ENCODE measurements around the gene PRKRIP1.

GRCh38 chr7:102400360-102400759, 4.2 kb downstream of the PRKRIP1 start:
- TF ChIP-seq JUND (IDR thresholded peaks at IDR 0.05) (no peak), MAX (IDR thresholded peaks at IDR 0.05) (no peak), CTCF (IDR thresholded peaks at IDR 0.05; ENCODE audit: low read depth, low read length, missing input control) (no peak), RAD21 (IDR thresholded peaks at IDR 0.05) (no peak), ATF3 (IDR thresholded peaks at IDR 0.05) (no peak), REST (IDR thresholded peaks at IDR 0.05) (no peak), SP1 (IDR thresholded peaks at IDR 0.05) (no peak), GABPA (IDR thresholded peaks at IDR 0.05 in 1 of 2, conservative IDR thresholded peaks at IDR 0.05 in 1 of 2) (no peak), FOXA1 (IDR thresholded peaks at IDR 0.05) (no peak)

Measured in liver (tissue), 3 donors.